Gastrocnemius medialis (tissue), 4 donors: ENCODE results near the gene FUZ. TPM values are rescaled to one million over a fixed set of nuclear protein-coding genes. Genes with fewer than 3 reads are reported as not detected.

Experiments used
- ATAC-seq, 2 donors: fragments of 150-250 bp; one replicate each; pipeline ENCODE4 v1.9.1; 2016
- DNase-seq, 2 donors: peaks; one replicate each; pipeline ENCODE4 v3.0.0-alpha.2; 2019
- H3K27ac ChIP-seq, 4 donors: fragments of 200-600 bp; sonication (generic); 1 replicate in 1 of 4; 2 replicates in 3 of 4; pipeline ENCODE4 v1.5.1; 2016 to 2018; ENCODE audit warnings: mild to moderate bottlenecking in 2 of 4, moderate library complexity in 1 of 4
- H3K27me3 ChIP-seq, 3 donors: fragments of 200-600 bp; sonication (generic) in 2 of 3; 1 replicate in 1 of 3; 2 replicates in 2 of 3; pipeline versions ENCODE4 v1.5.1 to v1.6.0; 2016 to 2019; ENCODE audit warnings: mild to moderate bottlenecking in 1 of 3, moderate library complexity in 1 of 3
- H3K36me3 ChIP-seq, 2 donors: fragments of 200-600 bp; sonication (generic) in 1 of 2; one replicate each; pipeline ENCODE4 v1.5.1; 2017 to 2018
- H3K4me1 ChIP-seq, 2 donors: fragments of 200-600 bp; sonication (generic) in 1 of 2; one replicate each; pipeline ENCODE4 v1.5.1; 2016 to 2017; ENCODE audit warnings: mild to moderate bottlenecking in 2 of 2
- H3K4me3 ChIP-seq, 4 donors: fragments of 200-600 bp; sonication (generic) in 3 of 4; 1 replicate in 1 of 4; 2 replicates in 3 of 4; pipeline ENCODE4 v1.5.1; 2016 to 2019; ENCODE audit warnings: mild to moderate bottlenecking in 2 of 4
- H3K9me3 ChIP-seq, 3 donors: fragments of 200-600 bp; sonication (generic) in 2 of 3; 1 replicate in 1 of 3; 2 replicates in 2 of 3; pipeline ENCODE4 v1.5.1; 2016 to 2019
- POLR2A ChIP-seq, 2 donors: fragments of 450-650 bp; IDR thresholded peaks; one replicate each; pipeline ENCODE4 v1.6.1; 2017; ENCODE audit warnings: antibody characterized with exemption in 2 of 2, mild to moderate bottlenecking in 2 of 2, moderate library complexity in 2 of 2
- in situ Hi-C, 4 donors: fragments of 200-750 bp; cut with MboI; loops; one replicate each; pipeline versions ENCODE4 v1.15.0 to v1.8.0; 2017; ENCODE audit warnings: low sequenced_read_pairs in 4 of 4
- intact Hi-C: fragments of 100-400 bp; cut with DNase I; formaldehyde crosslinking; loops from one replicate; pipeline ENCODE4 v1.15.1; 2023; ENCODE audit warnings: low total_unique reads
- total RNA-seq, 4 donors: library from RNA; depleted of rRNA; stranded (reverse); fragments of >200 nt; gene quantifications; one replicate each; pipeline versions ENCODE4 v1.1.0 to v1.2.3, GENCODE V29; 2016
- TF ChIP-seq, protein P1 (sequence below), 5 experiments: fragments of 450-650 bp in 3 of 5; fragments of 200-600 bp in 2 of 5; sonication (generic) in 2 of 5; IDR thresholded peaks in 4 of 5; conservative IDR thresholded peaks in 1 of 5; 1 replicate in 4 of 5; 2 replicates in 1 of 5; pipeline ENCODE4 v1.5.1; 2016 to 2019; ENCODE audit warnings: antibody characterized with exemption in 5 of 5, mild to moderate bottlenecking in 3 of 5, moderate library complexity in 3 of 5

The FUZ gene, protein sequence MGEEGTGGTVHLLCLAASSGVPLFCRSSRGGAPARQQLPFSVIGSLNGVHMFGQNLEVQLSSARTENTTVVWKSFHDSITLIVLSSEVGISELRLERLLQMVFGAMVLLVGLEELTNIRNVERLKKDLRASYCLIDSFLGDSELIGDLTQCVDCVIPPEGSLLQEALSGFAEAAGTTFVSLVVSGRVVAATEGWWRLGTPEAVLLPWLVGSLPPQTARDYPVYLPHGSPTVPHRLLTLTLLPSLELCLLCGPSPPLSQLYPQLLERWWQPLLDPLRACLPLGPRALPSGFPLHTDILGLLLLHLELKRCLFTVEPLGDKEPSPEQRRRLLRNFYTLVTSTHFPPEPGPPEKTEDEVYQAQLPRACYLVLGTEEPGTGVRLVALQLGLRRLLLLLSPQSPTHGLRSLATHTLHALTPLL
- 10 to 100 TPM; 14.2 to 35.5 (median 26.0) TPM for total RNA-seq

DNA sequence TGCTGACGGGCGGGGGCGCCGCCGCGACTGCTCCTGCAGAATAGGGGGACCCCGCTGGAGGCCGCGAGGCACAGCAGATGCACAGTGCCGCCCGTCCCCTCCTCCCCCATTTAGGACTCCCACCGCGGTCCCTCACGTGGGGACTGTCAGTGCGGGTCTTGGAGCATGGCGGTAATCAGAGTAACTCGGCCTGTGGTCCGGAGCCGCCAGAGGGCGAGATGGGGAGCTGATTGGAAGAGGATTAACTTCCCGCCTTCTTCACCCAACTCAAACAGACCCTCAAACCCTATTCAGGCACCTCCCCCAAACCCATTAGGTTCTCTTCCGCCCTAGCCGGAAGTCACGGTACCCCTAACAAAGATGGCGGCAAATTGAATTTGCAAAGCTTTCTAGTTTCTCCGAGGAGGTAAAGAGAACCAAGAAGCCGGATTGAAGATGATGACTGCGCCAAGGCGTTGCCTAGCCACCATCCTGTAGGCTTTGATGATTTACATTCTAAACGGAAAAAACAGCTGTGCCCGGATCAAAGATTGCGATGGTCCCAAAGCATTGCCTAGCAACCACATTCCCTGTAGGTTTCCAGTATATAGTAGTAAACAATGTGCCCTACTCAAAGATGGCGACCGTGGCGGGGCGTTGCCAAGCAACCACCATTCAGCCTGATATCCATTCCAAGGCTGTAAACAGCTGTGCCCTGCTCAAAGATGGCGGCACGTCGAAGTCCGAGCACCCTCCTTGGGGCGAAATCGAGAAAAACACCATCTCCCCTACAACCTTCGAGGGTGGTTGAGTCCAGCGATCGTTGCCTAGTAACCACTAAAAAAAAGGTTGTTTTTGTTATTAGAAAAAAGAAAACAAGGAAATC lies at the start of gene FUZ:
Gene FUZ (minus strand): TSS at position 296 of the 865 bp plus-strand sequence. CDS start 186 bp downstream, at position 110.
- peaks cover 30% of the 10 kb centered on the region in 2 donors for H3K4me1 ChIP-seq
- ATAC-seq (peak; percentile 65 to 69), DNase-seq (peak; percentile 97 to 98)
- H3K4me3 ChIP-seq, result peak within 1 kb of the TSS; percentile 58 to 78 (median 65)
- H3K27ac ChIP-seq, result peak within 1 kb of the TSS; percentile 84 to 97 (median 94)
- TF ChIP-seq POLR2A (IDR thresholded peaks at IDR 0.05), result peak in 1 of 2 donors; percentile 9
- TF ChIP-seq, protein P1, sequence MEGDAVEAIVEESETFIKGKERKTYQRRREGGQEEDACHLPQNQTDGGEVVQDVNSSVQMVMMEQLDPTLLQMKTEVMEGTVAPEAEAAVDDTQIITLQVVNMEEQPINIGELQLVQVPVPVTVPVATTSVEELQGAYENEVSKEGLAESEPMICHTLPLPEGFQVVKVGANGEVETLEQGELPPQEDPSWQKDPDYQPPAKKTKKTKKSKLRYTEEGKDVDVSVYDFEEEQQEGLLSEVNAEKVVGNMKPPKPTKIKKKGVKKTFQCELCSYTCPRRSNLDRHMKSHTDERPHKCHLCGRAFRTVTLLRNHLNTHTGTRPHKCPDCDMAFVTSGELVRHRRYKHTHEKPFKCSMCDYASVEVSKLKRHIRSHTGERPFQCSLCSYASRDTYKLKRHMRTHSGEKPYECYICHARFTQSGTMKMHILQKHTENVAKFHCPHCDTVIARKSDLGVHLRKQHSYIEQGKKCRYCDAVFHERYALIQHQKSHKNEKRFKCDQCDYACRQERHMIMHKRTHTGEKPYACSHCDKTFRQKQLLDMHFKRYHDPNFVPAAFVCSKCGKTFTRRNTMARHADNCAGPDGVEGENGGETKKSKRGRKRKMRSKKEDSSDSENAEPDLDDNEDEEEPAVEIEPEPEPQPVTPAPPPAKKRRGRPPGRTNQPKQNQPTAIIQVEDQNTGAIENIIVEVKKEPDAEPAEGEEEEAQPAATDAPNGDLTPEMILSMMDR (IDR thresholded peaks at IDR 0.05 in 4 of 5, conservative IDR thresholded peaks at IDR 0.05 in 1 of 5), result peak; percentile 3 to 39 (median 31)
- no peaks in the 10 kb centered on the region for H3K9me3 ChIP-seq
- in situ Hi-C loops, result loop anchor here in 2 of 4 donors (10.0 kb wide), 1 partner anchor 62 kb away; the partner anchor contains the start of genes AKT1S1 (in 2 of the 2) and TBC1D17 (in 2 of the 2)
- no peaks in the 10 kb centered on the region for H3K36me3 ChIP-seq
- H3K27me3 ChIP-seq, result no peaks in the 10 kb centered on the region
- intact Hi-C loops, result loop anchor here (1.0 to 10.0 kb wide), 4 partner anchors 63 to 818 kb away; partner anchors contain the start of genes ALDH16A1, GYS1, PRR12 and RUVBL2

DNA sequence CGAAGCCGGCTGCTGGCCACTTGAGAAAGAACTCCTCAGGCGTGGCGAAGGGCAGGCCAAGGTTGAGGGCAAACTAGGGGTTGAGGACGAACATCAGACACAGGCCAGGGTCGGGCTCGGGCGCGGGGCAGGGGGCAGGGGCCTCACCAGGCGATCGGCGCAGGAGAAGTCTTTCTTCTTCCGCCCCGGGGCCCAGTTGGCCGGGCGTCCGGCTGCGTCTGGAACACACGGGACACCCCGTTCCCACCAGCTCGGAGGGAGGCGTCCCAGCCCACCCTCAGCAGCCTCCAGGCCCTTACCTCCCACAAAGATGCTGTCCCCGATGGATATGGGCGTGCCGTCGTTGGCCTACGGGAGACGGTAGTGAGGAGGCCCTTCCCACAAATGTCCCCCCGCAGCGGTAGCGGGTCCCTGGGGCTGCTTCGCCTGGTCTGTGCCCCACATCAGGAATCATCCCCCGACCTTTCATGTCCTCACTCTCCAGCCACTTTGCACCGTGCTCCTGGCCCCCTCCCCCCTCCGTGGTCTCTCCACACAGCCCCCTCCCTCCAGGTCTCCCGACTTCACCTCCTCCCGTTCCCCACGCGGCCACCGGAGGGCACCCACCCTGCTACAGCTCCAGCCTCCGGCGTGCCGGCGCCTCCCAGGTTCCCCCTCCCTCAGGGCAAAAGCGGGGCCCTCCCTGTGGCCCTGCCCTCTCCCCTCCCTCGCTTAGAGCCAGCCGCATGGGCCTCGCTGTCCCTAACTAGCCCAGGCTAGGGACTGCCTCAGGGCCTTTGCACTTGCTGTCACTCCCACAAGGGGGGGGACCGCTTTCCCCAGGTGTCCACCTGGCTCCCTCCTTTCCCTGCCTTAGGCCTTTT lies 49.5 kb upstream of the FUZ start:
- Histone ChIP-seq H3K4me3 (no peak overlapping the region), H3K27me3 (no peaks in the 10 kb centered on the region), H3K4me1 (peaks cover 20 to 21% of the 10 kb centered on the region in 2 donors), H3K27ac (no peak overlapping the region), H3K9me3 (no peaks in the 10 kb centered on the region), H3K36me3 (peaks cover 0 to 40% of the 10 kb centered on the region in 2 donors)
- DNase-seq (no peak), ATAC-seq (no peak)
- no peak for TF ChIP-seq POLR2A (IDR thresholded peaks at IDR 0.05)
- TF ChIP-seq, protein P1 (IDR thresholded peaks at IDR 0.05 in 4 of 5, conservative IDR thresholded peaks at IDR 0.05 in 1 of 5), result no peak
- in situ Hi-C loops, result no loop called here
- intact Hi-C loops, result no loop called here

DNA sequence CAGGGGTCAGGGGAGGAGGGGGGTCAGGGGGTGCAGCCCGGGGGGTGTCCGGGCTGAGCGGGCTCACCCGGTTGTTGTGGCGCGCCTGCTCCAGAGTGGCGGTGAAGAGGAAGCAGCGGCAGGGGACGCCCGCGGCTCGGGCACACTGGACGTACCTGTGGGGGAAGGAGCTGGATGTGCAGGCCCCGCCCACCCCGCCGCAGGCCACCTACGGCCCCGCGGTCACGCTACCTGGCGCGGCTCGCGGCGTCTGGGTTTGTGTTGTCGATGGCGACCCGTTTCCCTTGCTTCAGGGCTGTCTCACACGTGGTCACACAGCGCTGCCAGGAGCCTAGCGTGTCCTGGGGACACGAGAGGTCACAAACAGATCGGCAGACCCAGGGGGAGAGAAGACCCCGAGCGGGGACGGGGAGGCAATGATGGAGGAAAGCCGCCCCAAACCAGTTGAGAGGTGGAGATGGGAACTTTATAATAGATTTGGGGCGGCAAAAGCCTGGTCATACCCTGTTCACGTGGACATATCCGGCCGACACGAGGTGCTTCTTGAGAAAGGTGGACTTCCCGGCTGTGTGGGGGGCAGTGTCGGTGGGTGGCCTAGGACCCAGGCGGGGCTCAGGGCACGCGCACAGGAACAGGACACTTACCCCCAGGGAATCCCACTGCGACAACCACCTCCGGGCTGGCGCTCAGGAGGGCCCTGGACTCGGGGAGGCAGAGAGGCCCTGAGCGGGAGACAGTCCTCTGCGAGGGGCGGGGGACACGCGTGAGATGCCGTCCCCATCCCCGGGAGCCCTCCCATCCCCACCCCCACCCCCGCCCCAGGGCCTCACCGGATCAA lies 48.7 kb upstream of the FUZ start:
- Histone ChIP-seq H3K27me3 (no peaks in the 10 kb centered on the region), H3K4me1 (peaks cover 18% of the 10 kb centered on the region in 2 donors), H3K27ac (peak overlapping the region in 3 of 4 donors; percentile 69 to 74 (median 73)), H3K4me3 (no peak overlapping the region), H3K9me3 (no peaks in the 10 kb centered on the region), H3K36me3 (peaks cover 0 to 48% of the 10 kb centered on the region in 2 donors)
- no peak for ATAC-seq
- TF ChIP-seq POLR2A (IDR thresholded peaks at IDR 0.05), result no peak
- TF ChIP-seq, protein P1 (IDR thresholded peaks at IDR 0.05 in 4 of 5, conservative IDR thresholded peaks at IDR 0.05 in 1 of 5), result no peak
- intact Hi-C loops, result no loop called here
- no peak for DNase-seq
- in situ Hi-C loops, result no loop called here
